GM19395 (cell line): ENCODE measurements around the gene COPG2.
"Not testable (repeated sequence)": the region's sequence is repeated elsewhere in the genome, so short reads cannot be mapped to it uniquely, and the experiment has no call there.

Source experiments
- ATAC-seq: cut with Tn5 transposase; IDR thresholded peaks from one replicate; pipeline ENCODE4 v1.9.1; 2021; ENCODE audit warnings: mild to moderate bottlenecking, moderate library complexity; ENCODE audit not compliant: unreplicated experiment

The COPG2 gene

GRCh38 chr7:130668258-130669084 lies at the start of gene COPG2:
Gene COPG2, minus strand, starts transcription at chr7:130668748. Its CDS starts 80 bp downstream, at chr7:130668668.
- peak; percentile 96 for ATAC-seq

GRCh38 chr7:130712416-130712815 lies 43.9 kb upstream of the COPG2 start:
- no peak for ATAC-seq

- ATAC-seq = no peak
These were observed 40.2 kb upstream of the COPG2 start for GRCh38 chr7:130708766-130709165.

- no peak for ATAC-seq
These were observed 39.5 kb upstream of the COPG2 start for GRCh38 chr7:130708001-130708400.

GRCh38 chr7:130703851-130704250 lies 35.3 kb upstream of the COPG2 start:
- ATAC-seq = no peak

- no peak for ATAC-seq
These were observed 33.1 kb upstream of the COPG2 start for GRCh38 chr7:130701650-130702049.

GRCh38 chr7:130700760-130701159 lies 32.2 kb upstream of the COPG2 start:
- no peak for ATAC-seq

GRCh38 chr7:130699686-130700085 lies 31.1 kb upstream of the COPG2 start:
- ATAC-seq = no peak

- no peak for ATAC-seq
These were observed 29.3 kb upstream of the COPG2 start for GRCh38 chr7:130697820-130698219.

GRCh38 chr7:130695840-130696239 lies 27.3 kb upstream of the COPG2 start:
- ATAC-seq = no peak

GRCh38 chr7:130692396-130692795 lies 23.8 kb upstream of the COPG2 start:
- not testable (repeated sequence) for ATAC-seq

- no peak for ATAC-seq
These were observed 21.1 kb upstream of the COPG2 start for GRCh38 chr7:130689683-130690082.

GRCh38 chr7:130683026-130683425 lies 14.5 kb upstream of the COPG2 start:
- no peak for ATAC-seq

- ATAC-seq = no peak
These were observed 5.9 kb upstream of the COPG2 start for GRCh38 chr7:130674456-130674855.

GRCh38 chr7:130673066-130673465 lies 4.5 kb upstream of the COPG2 start:
- no peak for ATAC-seq

GRCh38 chr7:130672146-130672545 lies 3.6 kb upstream of the COPG2 start:
- no peak for ATAC-seq

- ATAC-seq = peak; percentile 21
These were observed 645 bp upstream of the COPG2 start for GRCh38 chr7:130669085-130669700.

- no peak for ATAC-seq
These were observed 823 bp downstream of the COPG2 start for GRCh38 chr7:130667593-130668257.

- no peak for ATAC-seq
These were observed 6.1 kb downstream of the COPG2 start for GRCh38 chr7:130662426-130662825.

GRCh38 chr7:130655286-130655685 lies 13.3 kb downstream of the COPG2 start:
- ATAC-seq = no peak

- ATAC-seq = no peak
These were observed 13.7 kb downstream of the COPG2 start for GRCh38 chr7:130654850-130655249.

- ATAC-seq = no peak
These were observed 17.9 kb downstream of the COPG2 start for GRCh38 chr7:130650611-130651120.
